Measurements from ENCODE around the gene PCDHGC5.

PCDHGC5 gene

GRCh38 chr5:141478321-141478945 lies 10.4 kb upstream of the PCDHGC5 start:
- Histone ChIP-seq H3K36me3 (ENCODE audit: control insufficient read depth, insufficient read depth, low read length) (peaks cover 48% of the 10 kb centered on the region), H3K27ac (ENCODE audit: low read depth, low read length, severe bottlenecking) (no peak overlapping the region), H3K4me1 (ENCODE audit: control insufficient read depth, insufficient read depth, low read length, poor library complexity, severe bottlenecking) (peaks cover 30% of the 10 kb centered on the region), H3K4me3 (ENCODE audit: extremely low read depth, insufficient read depth, low read length, poor library complexity, severe bottlenecking) (peak overlapping the region; percentile 6), H3K9me3 (ENCODE audit: control insufficient read depth, low read length) (peaks cover 11% of the 10 kb centered on the region)
- WGBS, 2 experiments (ENCODE audit: insufficient coverage in 2 of 2) = 92 to 96% methylated on average over 16 to 18 of the region's 20 CpGs

GRCh38 chr5:141479776-141480175 lies 9.1 kb upstream of the PCDHGC5 start:
- Histone ChIP-seq H3K9me3 (ENCODE audit: control insufficient read depth, low read length) (peaks cover 11% of the 10 kb centered on the region), H3K27ac (ENCODE audit: low read depth, low read length, severe bottlenecking) (no peak overlapping the region), H3K4me1 (ENCODE audit: control insufficient read depth, insufficient read depth, low read length, poor library complexity, severe bottlenecking) (peaks cover 39% of the 10 kb centered on the region), H3K4me3 (ENCODE audit: extremely low read depth, insufficient read depth, low read length, poor library complexity, severe bottlenecking) (no peak overlapping the region), H3K36me3 (ENCODE audit: control insufficient read depth, insufficient read depth, low read length) (peaks cover 48% of the 10 kb centered on the region)

- Histone ChIP-seq H3K27ac (ENCODE audit: low read depth, low read length, severe bottlenecking) (peak overlapping the region; percentile 68), H3K4me1 (ENCODE audit: control insufficient read depth, insufficient read depth, low read length, poor library complexity, severe bottlenecking) (peaks cover 44% of the 10 kb centered on the region), H3K9me3 (ENCODE audit: control insufficient read depth, low read length) (peaks cover 21% of the 10 kb centered on the region), H3K36me3 (ENCODE audit: control insufficient read depth, insufficient read depth, low read length) (peaks cover 60% of the 10 kb centered on the region), H3K4me3 (ENCODE audit: extremely low read depth, insufficient read depth, low read length, poor library complexity, severe bottlenecking) (peak overlapping the region; percentile 42)
- 10 to 11% methylated on average over 2 of the region's 3 CpGs for WGBS, 2 experiments (ENCODE audit: insufficient coverage in 2 of 2)
Measured at GRCh38 chr5:141483902-141484301, 5.0 kb upstream of the PCDHGC5 start.

GRCh38 chr5:141484310-141484640 lies 4.6 kb upstream of the PCDHGC5 start:
- Histone ChIP-seq H3K27ac (ENCODE audit: low read depth, low read length, severe bottlenecking) (peak overlapping the region; percentile 68), H3K4me1 (ENCODE audit: control insufficient read depth, insufficient read depth, low read length, poor library complexity, severe bottlenecking) (peaks cover 46% of the 10 kb centered on the region), H3K4me3 (ENCODE audit: extremely low read depth, insufficient read depth, low read length, poor library complexity, severe bottlenecking) (peak overlapping the region; percentile 42), H3K36me3 (ENCODE audit: control insufficient read depth, insufficient read depth, low read length) (peaks cover 61% of the 10 kb centered on the region), H3K9me3 (ENCODE audit: control insufficient read depth, low read length) (peaks cover 21% of the 10 kb centered on the region)
- WGBS, 2 experiments (ENCODE audit: insufficient coverage in 2 of 2) = 10 to 23% methylated on average over 4 of the region's 4 CpGs

GRCh38 chr5:141484641-141485311 lies 4.1 kb upstream of the PCDHGC5 start, which contains the start of gene PCDHGC4:
Gene PCDHGC4, plus strand, starts transcription at chr5:141485030. Its CDS starts 144 bp downstream, at chr5:141485174.
- Histone ChIP-seq H3K27ac (ENCODE audit: low read depth, low read length, severe bottlenecking) (peak within 1 kb of the TSS; percentile 68), H3K4me1 (ENCODE audit: control insufficient read depth, insufficient read depth, low read length, poor library complexity, severe bottlenecking) (peaks cover 47% of the 10 kb centered on the region), H3K4me3 (ENCODE audit: extremely low read depth, insufficient read depth, low read length, poor library complexity, severe bottlenecking) (peak within 1 kb of the TSS; percentile 42), H3K36me3 (ENCODE audit: control insufficient read depth, insufficient read depth, low read length) (peaks cover 62% of the 10 kb centered on the region), H3K9me3 (ENCODE audit: control insufficient read depth, low read length) (peaks cover 21% of the 10 kb centered on the region)
- WGBS, 2 experiments (ENCODE audit: insufficient coverage in 2 of 2) = 10 to 16% methylated on average over 19 to 30 of the region's 39 CpGs

- WGBS, 2 experiments (ENCODE audit: insufficient coverage in 2 of 2) = 51 to 58% methylated on average over 34 to 37 of the region's 38 CpGs
- peaks cover 50% of the 10 kb centered on the region for H3K4me1 ChIP-seq (ENCODE audit: control insufficient read depth, insufficient read depth, low read length, poor library complexity, severe bottlenecking)
- H3K36me3 ChIP-seq (ENCODE audit: control insufficient read depth, insufficient read depth, low read length) = peaks cover 63% of the 10 kb centered on the region
- H3K27ac ChIP-seq (ENCODE audit: low read depth, low read length, severe bottlenecking) = peak overlapping the region; percentile 68
- peaks cover 21% of the 10 kb centered on the region for H3K9me3 ChIP-seq (ENCODE audit: control insufficient read depth, low read length)
- H3K4me3 ChIP-seq (ENCODE audit: extremely low read depth, insufficient read depth, low read length, poor library complexity, severe bottlenecking) = peak overlapping the region; percentile 42
Measured at GRCh38 chr5:141485321-141486055, 3.4 kb upstream of the PCDHGC5 start.

- Histone ChIP-seq H3K4me1 (ENCODE audit: control insufficient read depth, insufficient read depth, low read length, poor library complexity, severe bottlenecking) (peaks cover 50% of the 10 kb centered on the region), H3K36me3 (ENCODE audit: control insufficient read depth, insufficient read depth, low read length) (peaks cover 63% of the 10 kb centered on the region), H3K4me3 (ENCODE audit: extremely low read depth, insufficient read depth, low read length, poor library complexity, severe bottlenecking) (peak overlapping the region; percentile 42), H3K27ac (ENCODE audit: low read depth, low read length, severe bottlenecking) (no peak overlapping the region), H3K9me3 (ENCODE audit: control insufficient read depth, low read length) (peaks cover 21% of the 10 kb centered on the region)
- WGBS, 2 experiments (ENCODE audit: insufficient coverage in 2 of 2) = 93% methylated on average over 9 of the region's 9 CpGs
Measured at GRCh38 chr5:141486091-141486490, 2.8 kb upstream of the PCDHGC5 start.

- Histone ChIP-seq H3K36me3 (ENCODE audit: control insufficient read depth, insufficient read depth, low read length) (peaks cover 70% of the 10 kb centered on the region), H3K4me3 (ENCODE audit: extremely low read depth, insufficient read depth, low read length, poor library complexity, severe bottlenecking) (no peak overlapping the region), H3K9me3 (ENCODE audit: control insufficient read depth, low read length) (peaks cover 21% of the 10 kb centered on the region), H3K27ac (ENCODE audit: low read depth, low read length, severe bottlenecking) (no peak overlapping the region), H3K4me1 (ENCODE audit: control insufficient read depth, insufficient read depth, low read length, poor library complexity, severe bottlenecking) (peaks cover 53% of the 10 kb centered on the region)
- WGBS, 2 experiments (ENCODE audit: insufficient coverage in 2 of 2) = 95 to 98% methylated on average over 6 to 7 of the region's 7 CpGs
Measured at GRCh38 chr5:141487131-141487530, 1.8 kb upstream of the PCDHGC5 start.

- Histone ChIP-seq H3K27ac (ENCODE audit: low read depth, low read length, severe bottlenecking) (no peak overlapping the region), H3K4me3 (ENCODE audit: extremely low read depth, insufficient read depth, low read length, poor library complexity, severe bottlenecking) (no peak overlapping the region), H3K4me1 (ENCODE audit: control insufficient read depth, insufficient read depth, low read length, poor library complexity, severe bottlenecking) (peaks cover 49% of the 10 kb centered on the region), H3K36me3 (ENCODE audit: control insufficient read depth, insufficient read depth, low read length) (peaks cover 79% of the 10 kb centered on the region), H3K9me3 (ENCODE audit: control insufficient read depth, low read length) (peaks cover 21% of the 10 kb centered on the region)
- 94 to 97% methylated on average over 9 to 10 of the region's 10 CpGs for WGBS, 2 experiments (ENCODE audit: insufficient coverage in 2 of 2)
Measured at GRCh38 chr5:141489841-141490240, 960 bp downstream of the PCDHGC5 start.

- Histone ChIP-seq H3K27ac (ENCODE audit: low read depth, low read length, severe bottlenecking) (no peak overlapping the region), H3K4me3 (ENCODE audit: extremely low read depth, insufficient read depth, low read length, poor library complexity, severe bottlenecking) (no peak overlapping the region), H3K4me1 (ENCODE audit: control insufficient read depth, insufficient read depth, low read length, poor library complexity, severe bottlenecking) (peaks cover 48% of the 10 kb centered on the region), H3K36me3 (ENCODE audit: control insufficient read depth, insufficient read depth, low read length) (peaks cover 77% of the 10 kb centered on the region), H3K9me3 (ENCODE audit: control insufficient read depth, low read length) (peaks cover 21% of the 10 kb centered on the region)
- WGBS, 2 experiments (ENCODE audit: insufficient coverage in 2 of 2) = 96 to 99% methylated on average over 9 to 10 of the region's 10 CpGs
Measured at GRCh38 chr5:141490271-141490670, 1.4 kb downstream of the PCDHGC5 start.

Data from mesodermal cell (in vitro differentiated cells).